ENCODE results near the gene RING1.

DNA sequence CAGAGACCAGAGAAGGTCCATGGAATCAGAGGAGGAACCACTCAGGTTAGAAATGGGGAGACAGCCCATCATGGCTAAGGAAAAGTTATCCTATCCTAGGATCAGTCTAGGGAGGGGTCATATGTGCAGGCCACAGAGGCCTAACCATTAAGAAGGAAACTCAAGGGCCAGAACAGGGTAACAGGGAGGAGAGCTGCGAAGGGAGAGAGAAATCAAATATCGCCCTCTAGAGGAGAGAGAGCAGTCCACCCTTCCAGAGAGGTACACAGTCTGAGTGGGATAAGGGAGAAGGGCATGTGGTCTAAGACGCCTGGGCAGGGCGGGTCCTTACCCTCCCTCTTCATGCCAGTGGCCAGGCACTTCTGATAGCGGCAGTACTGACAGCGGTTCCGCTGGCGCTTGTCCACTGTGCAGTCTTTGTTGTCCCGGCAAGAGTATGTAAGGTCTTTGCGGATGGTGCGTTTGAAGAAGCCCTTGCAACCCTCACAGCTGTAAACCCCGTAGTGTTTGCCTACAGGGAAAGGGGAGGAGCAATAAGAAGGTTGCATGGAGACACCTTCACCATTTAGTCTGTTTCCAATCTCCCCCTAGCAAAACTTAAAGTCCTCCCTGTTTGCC lies 10.8 kb upstream of the RING1 start:
- TF ChIP-seq CTCF (conservative IDR thresholded peaks at IDR 0.05; ENCODE audit: low read length): peak; percentile 88
- no peak for TF ChIP-seq EZH2phosphoT487 (IDR thresholded peaks at IDR 0.05; ENCODE audit: borderline replicate concordance, low read depth, low read length)
